ENCODE data around the gene SEC61B.
"Not testable (repeated sequence)": the region's sequence is repeated elsewhere in the genome, so short reads cannot be mapped to it uniquely, and the experiment has no call there.

SEC61B gene

DNA sequence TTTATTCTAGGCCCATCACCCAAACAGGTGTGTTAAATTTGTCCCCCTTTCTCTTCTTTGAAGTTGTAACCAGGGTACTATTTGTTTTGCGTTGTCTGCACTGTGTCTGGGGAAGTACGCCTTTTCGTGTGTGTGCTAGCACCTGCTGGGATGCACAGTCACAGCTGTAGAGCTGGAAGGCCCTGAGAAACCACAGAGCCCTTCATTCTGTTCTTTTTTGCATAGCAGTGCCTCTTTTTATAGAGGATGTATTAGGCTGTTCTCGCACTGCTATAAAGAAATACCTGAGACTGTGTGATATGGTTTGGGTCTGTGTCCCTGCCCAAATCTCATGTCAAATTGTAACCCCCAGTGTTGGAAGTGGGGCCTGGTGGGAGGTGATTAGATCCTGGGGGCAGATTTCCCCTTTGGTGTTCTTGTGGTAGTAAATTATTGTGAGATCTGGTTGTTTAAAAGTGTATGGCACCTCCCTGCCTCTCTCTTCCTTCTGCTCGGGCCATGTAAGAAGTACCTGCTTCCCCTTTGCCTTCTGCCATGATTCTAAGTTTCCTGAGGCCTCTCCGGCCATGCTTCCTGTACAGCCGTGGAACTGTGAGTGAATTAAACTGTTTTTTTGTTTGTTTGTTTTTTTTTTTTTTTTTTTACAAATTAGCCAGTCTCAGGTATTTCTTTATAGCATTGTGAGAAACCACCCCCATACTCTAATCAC is 14.0 kb downstream of the SEC61B start:
- DNase-seq (ENCODE audit: low spot score) (no peak), FAIRE-seq (no peak)

DNA sequence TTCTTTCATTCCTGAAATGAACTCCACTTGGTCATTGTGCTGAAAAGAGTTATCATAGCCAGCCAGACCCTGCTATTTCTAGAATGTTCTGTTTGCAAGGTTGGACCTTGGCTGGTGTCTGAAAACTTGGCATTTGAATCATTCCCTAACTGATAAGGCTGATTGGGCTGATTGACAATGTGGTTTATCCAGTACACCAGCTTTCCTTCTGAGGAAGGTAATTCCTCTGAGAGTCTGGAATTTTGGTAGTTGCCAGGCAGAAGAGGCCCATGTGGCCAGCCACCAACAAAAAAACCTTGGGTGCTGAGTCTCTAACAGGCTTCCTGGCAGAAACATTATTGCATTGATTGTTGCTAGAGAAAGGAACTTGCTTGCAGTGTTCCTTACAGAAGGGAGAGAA is 15.3 kb downstream of the SEC61B start:
- DNase-seq (ENCODE audit: low spot score) (no peak), FAIRE-seq (no peak)

DNA sequence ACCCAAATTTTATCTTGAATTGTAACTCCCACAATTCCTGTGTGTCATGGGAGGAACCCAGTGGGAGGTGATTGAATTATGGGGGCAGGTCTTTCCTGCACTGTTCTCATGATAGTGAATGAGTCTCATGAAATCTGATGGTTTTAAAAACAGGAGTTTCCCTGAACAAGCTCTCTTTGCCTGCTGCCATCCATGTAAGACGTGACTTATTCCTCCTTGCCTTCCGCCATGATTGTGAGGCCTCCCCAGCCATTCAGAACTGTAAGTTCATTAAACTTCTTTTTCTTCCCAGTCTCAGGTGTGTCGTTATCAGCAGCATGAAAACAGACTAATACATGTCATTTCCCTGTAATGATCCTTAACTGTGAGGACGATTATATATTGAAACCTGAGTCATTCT is 15.8 kb downstream of the SEC61B start:
- not testable (repeated sequence) for DNase-seq (ENCODE audit: low spot score); FAIRE-seq

DNA sequence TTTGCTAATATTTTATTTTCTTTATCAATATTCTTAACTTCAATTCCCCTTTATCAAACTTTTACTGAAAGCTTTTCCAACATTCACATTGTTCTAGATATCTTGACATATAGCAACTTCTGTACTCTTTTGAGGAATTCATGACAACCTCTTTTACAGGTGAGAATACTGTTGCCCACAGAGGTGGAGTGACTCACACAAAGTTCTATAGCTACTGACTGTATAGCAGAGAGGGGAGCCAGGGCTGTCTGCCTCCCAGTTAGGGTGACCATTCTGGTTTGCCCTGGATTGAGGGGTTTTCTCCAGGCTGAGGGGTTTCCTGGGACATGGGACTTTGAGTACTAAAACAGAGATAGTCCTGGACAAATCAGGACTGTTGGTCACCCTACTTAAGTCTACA is 16.2 kb downstream of the SEC61B start:
- DNase-seq (ENCODE audit: low spot score) (no peak), FAIRE-seq (no peak)

DNA sequence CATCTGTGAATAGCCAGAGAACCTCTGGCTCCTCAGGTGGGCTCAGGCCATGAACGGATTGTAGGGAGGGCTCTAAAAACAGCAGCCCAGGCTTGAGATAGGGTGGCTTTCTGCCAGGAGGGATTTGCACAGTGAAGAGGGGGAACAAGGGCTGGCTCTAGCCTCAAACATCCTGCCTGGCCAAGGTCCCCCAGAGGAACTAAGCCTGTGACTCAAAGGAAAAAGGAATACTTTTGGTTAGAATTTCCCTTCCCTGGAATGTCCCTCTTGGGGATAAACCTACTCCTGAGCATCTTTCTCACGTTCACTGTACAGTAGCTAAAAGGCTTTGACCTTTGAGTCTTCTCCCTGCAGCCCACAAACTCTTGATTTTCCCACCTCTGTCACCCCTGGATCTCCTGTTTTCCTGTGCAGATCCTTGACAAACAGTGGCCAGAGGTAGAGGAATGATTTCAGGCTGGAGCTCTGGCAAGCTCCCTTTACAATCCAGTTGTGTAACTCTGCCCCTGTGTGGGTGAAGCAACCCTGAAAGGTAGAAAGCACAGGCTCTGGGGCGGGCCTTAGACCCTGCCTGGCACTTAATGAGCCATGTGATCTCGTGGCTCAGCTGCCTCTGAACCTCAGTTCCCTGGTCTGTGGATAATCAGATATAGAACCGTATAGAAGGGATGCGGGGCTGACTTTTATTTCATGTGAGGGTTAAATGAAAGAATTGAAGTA is 17.4 kb downstream of the SEC61B start:
- DNase-seq (ENCODE audit: low spot score) = no peak
- FAIRE-seq = no peak

DNA sequence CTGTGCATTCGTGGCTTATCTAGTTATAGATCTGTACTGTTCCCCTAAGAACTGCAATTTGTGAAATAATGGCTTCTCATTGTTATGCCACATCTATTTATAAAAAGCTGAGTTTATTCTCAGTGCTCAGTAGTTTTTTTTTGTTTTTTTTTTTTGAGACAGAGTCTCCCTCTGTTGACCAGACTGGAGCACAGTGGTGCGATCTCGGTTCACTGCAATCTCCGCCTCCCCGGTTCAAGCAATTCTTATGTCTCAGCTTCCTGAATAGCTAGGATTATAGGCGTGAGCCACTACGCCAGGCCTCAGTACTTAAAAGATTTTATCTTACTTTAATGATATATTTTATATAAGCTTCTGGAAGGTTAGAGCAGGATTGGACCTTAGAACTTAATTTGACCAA is 19.0 kb downstream of the SEC61B start:
- DNase-seq (ENCODE audit: low spot score) (no peak), FAIRE-seq (no peak)

DNA sequence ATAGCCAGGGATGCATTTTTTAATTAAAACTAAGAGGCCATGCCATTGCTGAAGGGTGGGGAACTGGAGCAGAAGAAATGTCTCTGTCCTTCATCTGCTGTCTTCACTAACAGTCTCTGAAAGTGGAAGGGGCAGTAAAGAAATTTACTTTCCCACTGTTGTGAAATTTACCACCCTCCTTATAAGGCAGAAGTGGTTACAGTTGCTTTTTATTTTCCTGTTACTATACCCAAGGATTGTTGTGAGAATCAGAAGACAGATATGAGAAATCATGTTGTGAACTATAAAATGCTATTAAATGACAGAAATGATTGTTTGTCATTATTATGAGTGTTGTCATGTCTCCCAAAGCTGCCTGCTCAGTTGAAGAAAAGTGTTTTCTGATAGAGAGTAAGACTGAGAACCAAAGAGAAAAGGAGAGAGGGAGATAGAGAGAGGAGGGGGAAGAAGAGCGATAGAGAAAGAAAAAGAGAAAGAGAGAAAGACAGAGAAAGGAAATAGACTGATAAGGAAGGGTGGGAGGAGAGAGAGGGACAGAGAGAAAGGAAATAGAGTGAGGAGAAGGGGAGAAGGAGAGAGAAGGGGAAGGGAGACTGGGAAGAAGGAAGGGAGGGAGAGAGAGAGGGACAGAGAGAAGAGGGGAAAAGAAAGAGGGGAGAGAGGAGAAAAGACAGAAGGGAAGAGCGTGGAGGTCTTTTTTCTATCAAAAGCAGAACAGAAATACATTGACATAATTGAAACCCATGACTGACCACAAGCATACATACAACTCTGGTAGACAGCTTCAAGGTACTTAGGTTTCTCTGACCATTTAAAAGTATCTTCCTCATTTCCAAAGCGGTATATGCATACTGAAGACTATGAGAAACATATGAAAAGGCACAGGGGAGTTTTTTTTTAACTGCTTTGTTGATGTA is 22.5 kb downstream of the SEC61B start:
- DNase-seq (ENCODE audit: low spot score) (no peak), FAIRE-seq (no peak)

DNA sequence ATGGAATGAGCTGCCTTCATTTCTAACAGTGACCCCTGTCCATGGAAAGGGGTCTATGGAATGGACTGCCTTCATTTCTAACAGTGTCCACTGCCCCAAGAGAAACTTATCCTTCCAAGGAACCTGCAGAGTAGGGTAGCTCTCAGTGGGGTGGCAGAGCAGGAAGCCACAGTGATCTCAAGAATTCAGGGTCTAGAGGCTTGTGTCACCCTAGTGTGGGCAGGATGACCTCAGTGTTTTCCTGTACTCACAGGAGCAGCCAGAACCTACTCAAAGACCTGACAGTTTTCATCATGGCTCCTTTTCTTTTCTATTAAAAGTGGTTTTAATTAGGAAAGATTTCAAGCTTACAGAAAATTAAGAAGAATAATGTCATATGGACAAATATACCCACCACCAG is 27.5 kb downstream of the SEC61B start:
- FAIRE-seq (no peak), DNase-seq (ENCODE audit: low spot score) (peak; percentile 46)

DNA sequence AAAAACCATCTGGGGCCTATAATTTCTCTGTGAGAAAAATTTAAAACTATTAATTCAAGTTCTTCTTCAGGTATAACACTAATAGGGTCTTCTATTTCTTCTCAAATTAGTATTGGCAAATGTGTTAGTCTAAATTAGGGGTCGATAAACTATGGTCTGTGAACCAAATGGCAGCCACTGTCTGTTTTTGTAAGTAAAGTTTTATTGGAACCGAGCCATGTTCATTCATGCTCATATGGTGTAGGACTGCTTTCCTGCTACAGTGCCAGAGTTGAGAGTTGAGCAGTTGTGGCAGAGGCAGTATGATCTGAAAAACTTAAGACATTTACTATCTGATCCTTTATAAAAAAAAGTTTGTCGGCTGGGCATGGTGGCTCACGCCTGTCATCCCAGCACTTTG is 29.1 kb downstream of the SEC61B start:
- no peak for FAIRE-seq

DNA sequence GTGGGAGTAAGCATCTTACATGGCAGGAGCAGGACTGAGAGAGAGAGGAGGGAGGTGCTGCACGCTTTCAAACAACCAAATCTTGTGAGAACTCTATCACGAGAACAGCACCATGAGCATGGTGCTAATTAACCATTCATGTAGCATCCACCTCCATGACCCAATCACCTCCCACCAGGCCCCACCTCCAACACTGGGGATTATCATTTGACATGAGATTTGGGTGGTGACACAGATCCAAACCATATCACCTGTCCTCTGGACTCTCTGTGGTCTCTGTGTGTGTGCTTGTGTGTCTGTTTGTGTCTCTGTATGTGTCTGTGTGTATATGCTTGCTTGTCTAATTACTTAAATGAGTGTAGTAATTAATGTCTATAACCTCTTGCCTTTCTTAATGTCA is 31.1 kb downstream of the SEC61B start:
- DNase-seq (ENCODE audit: low spot score) = no peak
- FAIRE-seq = no peak

More for the DNA sequence above, 29.1 kb downstream of the SEC61B start:
- no peak for DNase-seq (ENCODE audit: low spot score)

DNA sequence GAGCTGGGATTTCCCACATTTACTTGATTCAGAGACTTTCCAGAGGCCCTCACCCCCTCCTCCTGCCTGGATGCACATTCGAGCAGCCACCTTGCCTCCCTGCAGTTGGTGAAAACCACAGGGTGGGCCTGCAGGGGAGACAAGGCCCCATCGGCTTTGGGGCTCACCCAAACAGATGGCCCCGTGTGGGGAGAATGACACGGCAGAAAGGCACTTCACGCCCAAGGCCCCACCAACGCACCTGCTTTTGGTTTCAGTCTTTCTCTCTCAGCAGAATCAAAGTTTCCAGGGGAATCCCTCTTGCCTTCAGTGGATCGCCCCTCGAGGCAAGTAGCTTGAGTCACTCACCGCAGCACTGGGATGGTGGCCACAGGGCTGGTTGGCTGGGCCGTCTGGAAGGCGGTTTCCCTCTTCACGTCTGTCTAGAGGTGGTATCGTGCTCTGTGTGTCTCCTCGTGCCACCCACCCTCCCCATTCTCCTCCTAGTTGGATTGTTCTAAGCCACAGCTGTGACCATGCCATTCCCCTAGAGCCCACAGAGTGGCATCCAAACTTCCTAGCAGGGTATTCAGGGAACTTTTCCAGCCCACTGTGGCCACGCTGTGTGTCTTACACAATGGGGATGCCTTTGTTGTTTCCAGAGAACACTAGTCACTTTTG is 31.8 kb downstream of the SEC61B start:
- no peak for DNase-seq (ENCODE audit: low spot score)
- no peak for FAIRE-seq

DNA sequence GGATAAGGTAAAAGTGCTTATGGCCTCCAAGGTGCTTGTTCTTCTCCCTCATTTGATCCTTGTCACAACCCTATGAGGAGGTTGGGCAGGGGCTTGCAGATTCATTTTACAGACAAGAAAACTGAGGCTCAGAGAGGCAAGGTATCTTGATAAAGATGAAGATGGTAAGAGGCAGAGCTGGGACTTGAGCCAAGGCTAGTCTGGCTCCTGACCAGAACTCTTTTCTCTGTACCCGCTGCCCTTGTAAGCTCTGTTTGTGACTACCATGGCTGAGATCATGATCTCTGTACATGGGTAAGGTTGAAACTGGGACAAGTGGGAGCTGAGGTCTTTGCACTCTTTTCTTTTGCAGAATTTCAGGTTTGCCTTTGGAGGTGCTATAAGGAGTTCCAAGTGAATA is 33.6 kb downstream of the SEC61B start:
- DNase-seq (ENCODE audit: low spot score) (no peak), FAIRE-seq (no peak)

DNA sequence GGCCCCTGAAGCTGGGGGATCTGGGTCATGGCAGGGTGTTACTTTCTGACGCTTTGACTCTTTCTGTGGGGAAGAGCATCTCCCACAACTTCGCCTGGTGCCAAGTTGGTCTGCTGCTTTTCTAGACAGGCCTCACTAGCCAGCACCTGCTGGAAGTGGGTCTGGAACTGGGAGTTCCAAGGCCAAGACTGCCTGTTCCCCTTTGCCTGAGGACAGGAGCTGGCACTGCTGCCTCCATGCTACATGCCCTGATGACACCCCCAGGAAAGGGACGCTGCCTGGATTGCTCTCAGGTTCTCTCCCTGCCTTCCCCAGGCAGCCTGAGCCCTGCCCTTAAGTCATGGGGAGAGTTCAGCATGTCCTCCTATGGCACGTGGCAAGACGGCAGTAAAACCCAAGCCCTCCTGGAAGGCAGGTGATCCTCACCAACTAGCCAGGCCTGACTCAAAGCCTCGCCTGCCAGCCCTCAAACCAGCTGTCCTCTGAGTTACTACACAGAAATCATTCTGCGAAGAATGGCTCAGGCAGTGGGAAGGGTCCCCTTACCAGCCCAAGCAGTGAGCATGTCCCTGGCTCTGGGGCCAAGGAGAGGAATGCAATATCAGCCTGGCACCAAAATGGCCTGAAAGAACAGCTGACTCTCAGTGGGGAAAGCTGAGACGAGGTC is 35.8 kb downstream of the SEC61B start:
- DNase-seq (ENCODE audit: low spot score) = no peak
- no peak for FAIRE-seq

DNA sequence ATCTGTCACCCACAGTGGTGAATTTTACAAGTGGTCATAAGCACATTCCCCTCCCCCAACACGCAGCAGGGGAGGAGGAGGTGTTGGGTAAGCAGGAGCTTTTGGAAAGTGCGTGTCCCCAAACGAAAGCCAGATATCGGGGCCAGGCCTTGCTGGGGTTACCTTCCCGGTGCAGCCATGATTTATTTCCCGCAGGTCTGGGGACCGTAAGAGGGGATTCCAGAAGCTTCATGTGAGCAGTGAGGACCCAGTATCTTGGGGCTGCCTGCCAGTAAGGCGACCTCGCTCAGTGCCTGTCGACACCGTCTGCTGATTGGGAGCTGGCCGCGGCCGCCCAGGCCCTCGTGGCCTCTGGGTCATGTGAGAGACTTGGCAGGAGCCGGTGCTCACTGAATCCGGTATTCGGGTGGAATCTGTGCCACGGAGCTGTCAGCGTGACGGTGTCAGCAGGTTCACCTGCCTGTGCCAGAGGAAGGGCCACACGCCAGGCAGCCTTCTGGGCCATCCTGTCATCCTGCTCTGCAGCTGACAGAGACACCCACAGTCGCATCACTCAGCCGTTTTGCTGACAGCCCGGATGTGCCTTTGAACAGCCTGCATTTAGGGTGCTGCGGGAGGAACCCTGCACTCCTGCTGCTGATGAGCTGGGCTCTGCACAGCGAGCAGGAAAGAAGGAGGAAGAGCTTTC is 37.3 kb downstream of the SEC61B start:
- DNase-seq (ENCODE audit: low spot score) = no peak
- FAIRE-seq = no peak

DNA sequence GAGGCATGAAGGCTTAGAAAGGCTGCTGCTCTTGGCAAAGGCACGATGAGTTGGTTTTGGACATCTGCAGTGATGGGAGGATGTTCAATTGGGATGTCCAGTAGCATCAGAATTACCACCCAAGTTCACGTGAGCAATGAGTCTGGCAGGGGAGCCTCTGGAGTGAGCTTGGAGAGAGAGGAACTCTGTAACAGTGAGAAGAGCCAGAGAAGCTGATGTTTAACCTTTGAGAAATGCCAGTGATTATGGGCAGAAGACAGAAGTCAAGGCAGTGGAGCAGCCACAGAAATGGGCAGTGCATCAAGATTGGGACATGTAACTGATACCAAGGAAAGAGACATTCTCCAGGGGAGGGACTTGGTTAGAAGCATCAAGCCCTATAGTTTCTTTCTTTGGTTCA is 39.8 kb downstream of the SEC61B start:
- no peak for DNase-seq (ENCODE audit: low spot score)
- FAIRE-seq = no peak

DNA sequence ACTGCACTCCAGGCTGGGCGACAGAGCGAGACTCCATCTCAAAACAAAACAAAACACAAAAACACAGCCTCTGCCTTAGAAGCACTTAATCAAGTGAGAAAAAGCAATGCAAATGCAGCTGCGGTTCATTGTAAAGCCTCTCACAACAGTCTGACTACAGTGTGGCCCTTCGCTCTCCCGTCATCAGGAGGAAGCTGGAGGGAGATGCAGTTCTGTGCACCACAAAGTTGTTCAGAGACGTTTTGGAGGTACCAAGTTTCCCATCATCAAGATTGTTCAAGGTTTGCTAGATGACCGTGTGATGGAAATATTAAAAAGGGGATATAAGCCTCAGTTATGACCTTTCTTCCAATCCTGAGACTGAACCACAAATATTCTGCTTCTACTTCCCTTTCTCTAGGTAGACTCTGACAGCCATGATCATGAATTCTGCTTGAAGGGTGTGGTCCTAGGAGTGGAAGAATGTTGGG is 40.9 kb downstream of the SEC61B start:
- DNase-seq (ENCODE audit: low spot score) (no peak), FAIRE-seq (no peak)

DNA sequence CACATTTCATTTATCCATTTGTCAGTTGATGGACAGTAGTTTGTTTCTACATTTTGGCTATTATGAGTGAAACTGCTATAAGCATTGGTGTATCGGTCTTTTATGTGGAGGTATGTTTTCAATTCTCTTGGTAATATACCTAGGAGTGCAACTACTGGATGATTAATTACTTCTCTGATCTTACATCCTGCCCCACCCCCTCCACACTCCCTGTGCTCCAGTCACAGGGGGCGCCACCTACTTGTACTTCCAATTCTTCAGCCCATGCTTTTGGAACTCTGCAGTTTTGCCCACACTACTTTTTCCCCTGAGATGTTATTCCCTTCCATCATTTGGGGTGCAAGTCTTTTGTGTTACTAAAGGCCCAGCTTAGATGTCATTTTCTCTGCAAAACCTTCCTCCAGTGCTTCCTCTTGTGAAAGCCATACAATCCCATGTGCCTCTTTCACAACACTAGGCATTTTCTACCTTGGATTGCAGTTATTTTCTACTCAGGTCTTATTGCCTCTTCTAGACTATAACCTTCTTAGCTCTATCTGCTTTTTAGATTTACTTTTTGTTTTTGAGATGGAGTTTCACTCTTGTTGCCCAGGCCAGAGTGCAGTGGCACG is 42.1 kb downstream of the SEC61B start:
- FAIRE-seq = no peak
- DNase-seq (ENCODE audit: low spot score) = no peak

DNA sequence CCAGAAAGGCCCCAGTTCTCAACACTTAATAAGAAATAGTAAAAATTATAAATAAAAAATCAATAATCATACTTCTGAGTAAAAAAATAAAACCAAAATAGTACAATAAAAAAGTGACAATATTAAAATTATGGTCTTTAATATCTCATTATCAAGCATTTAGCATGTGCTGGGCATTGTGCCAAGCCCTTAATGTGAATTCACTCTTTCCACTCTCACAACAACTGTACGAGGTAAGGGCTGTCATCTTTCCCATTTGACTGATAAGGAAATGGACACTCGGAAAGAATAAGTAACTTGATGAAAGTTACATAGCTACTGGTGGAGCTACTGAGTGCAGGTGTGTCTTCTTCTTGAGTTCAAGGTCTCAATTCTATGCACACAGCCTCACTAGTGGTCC is 43.6 kb downstream of the SEC61B start:
- DNase-seq (ENCODE audit: low spot score) (no peak), FAIRE-seq (no peak)

DNA sequence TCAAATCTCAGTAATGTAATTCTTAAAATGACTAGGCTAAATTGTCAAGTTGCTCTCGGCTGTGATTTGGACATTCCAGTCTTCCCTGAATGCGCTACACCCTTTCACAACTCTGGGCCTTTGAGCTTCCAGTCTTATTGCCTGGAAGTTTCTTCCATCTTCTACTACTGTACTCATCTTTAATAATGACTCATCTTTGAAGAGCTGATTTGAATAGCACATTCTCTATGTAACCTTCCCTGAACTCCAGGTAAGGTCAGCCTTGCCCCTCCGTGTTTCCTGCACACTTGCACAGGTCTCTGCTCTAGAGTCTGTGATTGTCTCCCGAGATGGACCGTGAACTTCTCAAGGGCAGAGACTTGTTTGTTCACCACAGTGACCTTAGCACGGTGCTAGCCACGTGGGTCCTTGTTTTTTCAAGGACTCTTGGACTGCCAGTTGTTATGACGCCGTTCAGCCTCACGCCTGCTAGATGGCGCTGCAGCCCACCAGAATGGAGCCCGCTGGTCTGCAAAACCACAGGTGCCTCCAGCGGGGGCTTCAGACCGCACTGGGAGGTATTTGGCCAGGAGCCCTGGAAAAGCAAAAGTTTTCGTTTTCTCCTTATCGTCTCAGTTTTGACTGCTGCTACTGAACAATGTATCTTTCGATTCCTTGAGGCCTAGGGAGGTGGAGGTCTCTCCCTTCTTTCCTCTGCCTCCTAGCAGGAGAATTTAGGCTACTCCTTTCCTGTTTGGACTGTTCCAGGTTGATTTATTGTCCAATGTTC is 44.4 kb downstream of the SEC61B start:
- DNase-seq (ENCODE audit: low spot score) (peak; percentile 33), FAIRE-seq (no peak)
